Stimulated activated naive CD4-positive, alpha-beta T cell (primary cell): Measurements from ENCODE around the gene RAP1GDS1.
"Not testable (repeated sequence)": the region's sequence is repeated elsewhere in the genome, so short reads cannot be mapped to it uniquely, and the experiment has no call there.

Source experiments
- DNase-seq, 6 experiments: peaks; one replicate each; lab custom pipeline; 2025; lab: John Stamatoyannopoulos, UW

Gene RAP1GDS1

DNA sequence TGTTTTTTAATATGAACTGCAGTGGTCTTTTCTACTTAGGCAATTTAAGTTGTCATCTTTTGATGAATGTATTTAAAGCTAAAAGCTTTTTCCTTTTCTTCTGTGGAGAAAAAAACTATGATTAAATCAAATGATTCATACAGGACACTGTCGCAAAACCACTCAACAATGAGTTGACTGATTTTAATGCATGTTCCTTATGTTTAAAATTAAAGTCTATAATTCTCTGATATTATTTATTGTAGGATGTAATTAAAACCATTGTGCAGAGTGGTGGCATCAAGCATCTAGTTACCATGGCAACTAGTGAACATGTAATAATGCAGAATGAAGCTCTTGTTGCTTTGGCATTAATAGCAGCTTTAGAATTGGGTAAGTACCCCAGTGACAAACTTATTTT is 172.5 kb downstream of the RAP1GDS1 start:
- no peak for DNase-seq

DNA sequence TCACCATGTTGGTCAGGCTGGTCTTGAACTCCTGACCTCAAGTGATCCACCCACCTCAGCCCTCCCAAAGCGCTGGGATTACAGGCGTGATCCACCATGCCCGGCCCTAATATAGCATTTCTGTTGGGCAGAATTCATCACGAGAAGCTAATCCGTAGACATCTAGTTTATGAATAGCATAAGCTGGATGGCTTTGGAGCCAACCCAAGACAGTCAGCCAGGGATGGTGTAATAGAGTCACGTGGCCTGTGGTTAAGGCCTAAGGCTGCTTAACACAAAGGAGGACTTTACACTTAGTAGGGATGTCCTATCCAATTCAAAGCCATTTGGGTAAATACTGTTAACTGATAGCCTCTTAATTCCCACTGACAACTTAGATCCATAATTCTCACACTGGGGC is 173.6 kb downstream of the RAP1GDS1 start:
- no peak for DNase-seq

DNA sequence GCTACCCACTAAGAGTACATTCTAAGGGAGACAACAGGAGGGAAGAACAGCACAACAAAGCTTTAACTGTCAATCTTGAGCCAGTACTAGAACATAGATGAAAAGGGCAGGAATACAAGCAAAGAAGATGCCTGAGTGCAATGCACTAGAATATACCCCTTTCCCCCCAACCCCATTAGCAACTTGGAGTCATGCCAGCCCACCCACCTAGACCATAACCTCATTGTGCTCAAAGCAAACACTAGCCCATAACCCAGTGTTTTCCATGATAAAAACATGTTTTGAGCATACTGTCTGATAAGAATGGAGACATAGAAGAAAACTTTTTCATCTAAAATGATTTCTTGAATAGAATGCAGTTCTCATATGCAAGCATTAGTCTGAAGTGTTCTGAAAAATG is 183.2 kb downstream of the RAP1GDS1 start:
- DNase-seq: no peak

DNA sequence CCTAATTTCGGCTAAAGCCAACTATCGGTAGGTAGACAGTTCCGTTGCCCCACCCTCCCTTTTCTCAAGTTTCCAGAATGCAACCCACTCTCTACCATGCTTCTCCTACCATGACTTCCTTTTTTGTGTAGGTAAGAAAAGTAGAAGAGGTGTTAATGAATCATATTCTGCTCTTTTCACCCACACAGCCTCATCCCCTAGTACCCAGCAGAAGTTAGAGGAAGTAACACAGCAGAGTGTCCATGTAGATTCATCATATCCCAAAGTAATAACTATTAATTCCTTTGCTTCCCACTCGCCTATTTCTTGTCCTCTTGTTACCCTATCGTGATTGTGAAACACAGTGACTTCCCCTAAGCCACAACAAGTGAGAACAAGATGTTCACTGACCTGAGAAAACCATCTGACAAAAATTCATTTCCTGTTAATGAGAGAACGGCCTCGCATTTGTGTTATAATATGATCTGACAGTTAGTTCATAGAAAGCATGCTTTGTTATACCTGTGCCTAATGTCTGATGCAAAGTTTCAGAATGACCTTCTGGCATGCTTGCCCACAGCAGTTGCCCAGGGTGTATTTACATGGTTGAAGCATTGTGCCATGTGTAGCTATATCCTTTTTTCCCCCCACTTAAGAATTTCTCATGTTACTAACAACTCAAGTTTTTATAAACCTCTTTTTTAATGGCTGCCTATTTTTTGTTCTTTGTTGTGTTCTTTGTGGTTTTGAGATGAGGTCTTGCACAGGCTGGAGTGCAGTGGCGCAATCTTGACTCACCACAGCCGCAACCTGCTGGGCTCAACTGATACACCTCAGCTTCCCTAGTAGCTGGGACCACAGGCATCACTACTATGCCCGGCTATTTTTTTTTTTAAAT is 185.6 kb downstream of the RAP1GDS1 start:
- peak in 4 of 6 experiments; percentile 6 to 50 (median 24) for DNase-seq

DNA sequence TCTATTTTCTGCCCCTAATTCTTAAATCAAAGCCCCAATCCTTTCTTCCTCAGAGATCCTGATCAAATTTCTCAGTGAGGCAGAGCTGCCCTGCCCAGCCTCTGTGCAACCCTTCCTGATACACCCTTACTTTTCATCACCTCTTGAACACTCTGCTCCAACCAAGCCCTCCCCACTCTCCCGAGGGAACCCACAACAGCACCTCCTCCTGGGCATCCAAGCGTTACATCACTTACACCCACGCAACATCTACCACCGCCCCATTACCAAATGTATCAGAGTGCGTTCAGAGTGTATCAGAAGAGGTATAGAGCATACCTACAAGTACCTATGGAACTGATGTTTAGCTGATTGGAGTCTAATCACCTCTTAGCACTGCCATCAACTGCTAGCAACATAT is 186.5 kb downstream of the RAP1GDS1 start:
- no peak for DNase-seq

DNA sequence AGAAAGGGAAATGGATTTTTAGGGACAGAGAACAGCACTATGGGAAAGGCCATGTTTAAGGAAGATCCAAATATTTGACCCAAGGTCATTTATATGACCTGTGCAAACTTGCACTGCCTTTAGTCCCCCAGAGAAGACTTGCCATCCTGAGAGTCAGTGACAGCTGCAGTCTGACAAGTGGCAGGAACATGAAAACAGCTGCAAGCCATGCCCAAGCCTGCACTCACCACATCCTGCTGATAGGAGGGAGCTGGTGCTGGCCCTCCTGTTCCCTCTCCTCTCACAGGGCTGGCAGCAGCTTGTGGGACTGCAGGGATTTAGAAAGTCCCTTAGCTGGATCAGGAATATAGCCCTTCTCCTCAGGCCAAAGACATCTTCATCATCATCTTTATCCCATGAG is 187.7 kb downstream of the RAP1GDS1 start:
- peak in 1 of 6 experiments; percentile 9 for DNase-seq

DNA sequence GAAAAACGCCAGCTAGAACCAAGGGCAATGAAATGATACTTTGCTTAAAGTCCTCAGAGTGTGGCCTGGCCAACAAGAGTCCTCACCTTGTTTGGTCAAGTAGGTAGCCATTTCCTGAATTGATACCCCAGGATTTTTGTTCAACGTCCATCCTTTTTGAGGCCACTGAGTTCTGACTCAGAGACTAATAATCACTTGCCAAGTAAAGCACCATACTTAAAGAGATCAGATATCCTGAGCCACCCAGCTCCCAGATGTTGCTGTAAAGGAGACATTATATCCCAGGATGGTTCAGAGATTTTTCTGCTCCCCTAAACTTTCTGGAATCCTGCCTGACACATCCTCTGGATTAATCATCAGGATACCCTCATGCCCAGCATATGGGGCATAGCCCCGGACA is 190.9 kb downstream of the RAP1GDS1 start:
- no peak for DNase-seq

DNA sequence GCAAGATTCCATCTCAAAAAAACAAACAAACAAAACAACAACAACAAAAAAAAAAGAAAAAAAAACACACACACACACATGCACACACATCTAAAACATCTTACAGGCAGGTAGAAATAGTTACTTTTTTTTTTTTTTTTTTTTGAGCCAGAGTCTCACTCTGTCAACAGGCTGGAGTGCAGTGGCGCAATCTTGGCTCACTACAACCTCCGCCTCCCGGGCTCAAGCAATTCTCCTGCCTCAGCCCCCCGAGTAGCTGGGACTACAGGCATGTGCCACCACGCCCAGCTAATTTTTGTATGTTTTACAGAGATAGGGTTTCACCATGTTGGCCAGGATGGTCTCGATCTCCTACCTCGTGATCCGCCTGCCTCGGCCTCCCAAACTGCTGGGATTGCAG is 196.2 kb downstream of the RAP1GDS1 start:
- not testable (repeated sequence) for DNase-seq

DNA sequence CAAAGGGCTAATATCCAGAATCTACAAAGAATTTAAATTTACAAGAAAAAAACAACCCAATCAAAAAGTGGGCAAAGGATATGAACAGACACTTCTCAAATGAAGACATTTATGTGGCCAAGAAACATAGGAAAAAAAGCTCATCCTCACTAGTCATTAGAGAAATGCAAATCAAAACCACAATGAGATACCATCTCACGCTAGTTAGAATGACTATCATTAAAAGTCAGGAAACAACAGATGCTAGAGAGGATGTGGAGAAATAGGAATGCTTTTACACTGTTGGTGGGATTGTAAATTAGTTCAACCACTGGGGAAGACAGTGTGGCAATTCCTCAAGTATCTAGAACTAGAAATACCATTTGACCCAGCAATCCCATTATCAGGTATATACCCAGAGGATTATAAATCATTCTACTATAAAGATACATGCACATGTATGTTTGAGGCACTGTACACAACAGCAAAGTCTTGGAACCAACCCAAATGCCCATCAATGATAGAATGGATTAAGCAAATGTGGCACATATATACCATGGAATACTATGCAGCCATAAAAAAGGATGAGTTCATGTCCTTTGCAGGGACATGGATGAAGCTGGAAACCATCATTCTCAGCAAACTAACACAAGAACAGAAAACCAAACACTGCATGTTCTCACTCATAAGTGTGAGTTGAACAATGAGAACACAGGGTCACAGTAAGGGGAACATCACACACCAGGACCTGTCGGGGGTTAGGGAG is 200.1 kb downstream of the RAP1GDS1 start:
- not testable (repeated sequence) for DNase-seq

DNA sequence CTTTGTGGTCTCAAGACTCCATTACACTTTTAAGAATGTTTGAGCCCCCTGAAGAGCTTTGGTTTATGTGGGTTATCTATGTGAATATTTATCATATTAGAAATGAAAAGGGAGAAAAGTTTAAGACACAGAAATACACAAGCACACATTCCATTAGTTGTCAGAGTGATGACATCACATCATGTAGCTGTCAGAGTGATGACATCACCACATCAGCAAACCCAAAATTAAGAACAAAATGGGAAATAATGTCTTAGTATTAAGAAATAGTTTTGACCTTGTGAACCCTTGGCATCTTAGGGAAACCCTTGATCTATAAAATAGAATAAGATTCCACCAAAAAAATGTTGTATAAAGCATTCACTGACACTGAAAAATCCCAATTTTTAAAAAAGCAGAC is 201.3 kb downstream of the RAP1GDS1 start:
- no peak for DNase-seq

DNA sequence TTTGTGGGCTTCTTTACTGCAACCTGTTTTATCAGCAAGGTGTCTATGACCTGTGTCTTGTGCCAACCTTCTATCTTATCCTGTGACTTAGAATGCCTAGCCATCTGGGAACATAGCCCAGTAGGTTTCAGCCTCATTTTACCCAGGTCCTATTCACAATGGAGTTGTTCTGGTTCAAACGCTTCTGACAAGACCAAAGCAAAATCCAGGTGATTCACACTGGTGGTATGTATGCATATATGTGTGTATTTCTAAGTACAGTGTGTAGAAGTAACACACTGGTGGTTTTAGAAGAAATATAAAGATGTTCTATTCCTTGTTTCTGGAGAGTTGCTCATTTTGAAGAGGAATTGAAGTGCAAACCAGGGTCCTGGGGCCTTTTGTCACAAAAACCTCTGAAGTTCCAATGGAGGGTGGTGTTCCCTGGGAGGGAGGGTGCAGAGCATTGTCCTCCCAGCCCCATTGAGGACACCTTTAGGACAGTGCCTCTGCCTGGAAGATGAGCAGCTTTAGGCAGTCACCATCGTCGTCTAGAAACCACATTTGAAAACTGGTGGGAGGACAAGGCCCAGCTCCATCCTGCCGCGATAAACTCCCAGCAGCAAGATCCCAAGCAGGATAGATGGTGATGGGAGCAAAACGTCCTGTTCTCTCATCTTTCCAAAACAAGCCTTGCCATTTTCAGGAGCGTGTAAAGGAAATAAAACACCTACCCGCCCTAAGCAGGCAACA is 205.8 kb downstream of the RAP1GDS1 start:
- DNase-seq: peak in 1 of 6 experiments; percentile 12

DNA sequence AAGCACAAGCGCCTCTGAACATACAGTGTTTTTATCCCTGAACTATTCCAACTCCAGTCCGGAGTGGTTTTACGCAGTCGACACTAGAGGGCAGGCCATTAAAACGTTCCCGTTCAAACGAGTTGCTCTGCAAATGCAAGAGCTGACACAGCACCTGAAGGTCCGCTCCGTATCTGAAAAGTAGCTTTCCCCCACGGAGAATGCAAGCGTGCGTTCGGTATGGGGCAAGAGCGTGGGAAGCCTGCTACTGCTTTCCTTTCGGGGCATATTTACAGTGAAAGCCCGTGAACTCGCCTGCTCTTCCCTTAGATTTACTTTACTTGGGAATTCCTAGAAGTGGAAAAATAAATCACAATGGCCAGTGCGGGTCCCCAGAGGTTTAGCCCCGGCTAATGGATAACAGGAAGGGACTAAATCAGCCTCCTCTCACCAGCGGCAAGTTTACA is 206.5 kb downstream of the RAP1GDS1 start:
- peak; percentile 6 to 71 (median 49) for DNase-seq

DNA sequence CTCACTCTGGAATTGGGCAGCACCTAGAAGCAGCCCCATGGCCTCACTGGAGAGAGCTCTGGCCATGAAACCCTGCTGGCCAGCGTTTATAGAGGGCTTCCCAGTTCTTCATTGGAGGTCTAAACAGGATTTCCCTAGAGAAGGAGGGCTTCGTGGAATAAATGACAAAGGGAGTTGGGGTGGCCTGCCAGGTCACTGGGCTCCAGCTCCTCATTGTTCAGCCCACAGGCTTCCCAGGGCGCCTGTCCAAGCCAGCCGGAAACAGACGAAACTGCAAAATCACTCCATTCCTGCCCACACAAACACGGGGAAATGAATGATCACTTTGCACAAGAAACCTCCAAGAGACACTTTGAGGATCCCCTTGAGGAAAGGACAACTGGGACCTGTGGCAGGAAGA is 207.5 kb downstream of the RAP1GDS1 start:
- no peak for DNase-seq

DNA sequence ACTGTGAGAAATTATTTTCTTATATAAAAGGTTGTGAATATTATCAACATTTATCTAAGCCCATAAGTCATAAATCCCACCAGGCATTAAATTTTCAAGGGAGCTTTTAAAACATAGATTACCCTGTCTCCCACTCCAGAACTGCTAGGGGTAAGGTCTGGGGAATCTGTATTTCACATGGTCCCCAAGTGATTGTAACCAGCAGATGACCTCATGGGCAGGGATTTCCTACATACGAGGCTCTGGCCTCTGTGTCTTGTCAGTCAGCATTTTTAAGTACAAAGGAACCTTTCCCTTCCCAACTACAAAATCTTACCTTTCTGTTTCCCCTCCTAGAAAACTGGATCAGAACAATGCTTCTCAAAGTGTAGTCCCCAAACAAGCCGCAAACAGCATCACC is 208.6 kb downstream of the RAP1GDS1 start:
- no peak for DNase-seq

DNA sequence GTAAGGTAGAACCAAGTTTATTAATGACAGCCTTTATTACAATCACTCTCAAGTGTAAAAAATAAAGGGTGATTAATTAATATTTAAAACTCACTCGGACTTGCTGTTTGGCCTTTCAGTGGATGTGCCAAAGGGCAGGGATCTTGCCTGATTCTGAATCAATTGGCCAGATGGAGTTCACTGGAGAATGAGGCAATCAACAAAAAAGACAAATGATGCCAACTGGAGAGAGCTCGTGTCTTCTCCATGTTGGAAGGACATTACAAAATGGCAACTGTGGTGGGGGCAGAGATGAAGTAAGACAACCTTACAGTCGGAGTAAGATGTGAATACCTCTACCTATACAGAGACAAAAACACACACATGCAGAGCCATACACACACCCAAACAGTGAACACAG is 209.2 kb downstream of the RAP1GDS1 start:
- DNase-seq: no peak

DNA sequence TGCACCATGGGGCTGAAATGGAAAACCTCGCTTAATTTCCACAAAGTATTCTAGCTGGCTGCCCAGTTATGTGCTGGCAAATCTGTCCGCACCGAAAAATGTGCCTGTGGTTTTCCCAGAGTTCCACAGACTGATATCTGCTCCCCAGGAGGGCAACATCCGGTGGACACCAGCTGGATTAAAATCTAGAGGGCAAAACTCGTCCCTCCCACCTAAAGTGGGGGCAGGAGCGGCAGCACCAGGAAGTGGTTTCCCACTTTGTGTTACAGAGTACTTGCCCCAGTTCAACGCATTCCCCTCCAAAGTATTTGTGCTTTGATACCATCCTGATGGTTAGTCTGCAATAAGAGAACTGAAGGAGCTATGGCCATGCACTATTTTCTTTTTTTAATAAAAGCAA is 209.6 kb downstream of the RAP1GDS1 start:
- no peak for DNase-seq

DNA sequence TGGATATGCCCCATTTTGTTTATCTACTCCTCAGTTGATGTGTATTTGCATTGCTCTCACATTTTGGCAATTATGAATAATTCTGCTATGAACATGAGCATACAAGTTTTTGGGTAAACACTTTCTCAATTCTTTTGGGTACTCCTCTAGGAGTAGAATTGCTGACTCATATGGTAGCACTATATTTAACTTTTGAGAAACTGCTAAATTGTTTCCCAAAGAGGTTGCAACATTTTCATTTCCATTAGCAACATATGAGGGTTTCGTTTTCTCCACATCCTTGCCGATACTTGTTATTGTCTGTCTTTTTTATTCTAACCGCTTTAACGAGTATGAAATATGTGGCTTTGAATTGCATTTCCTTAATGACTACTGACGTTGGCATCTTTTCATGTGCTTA is 211.9 kb downstream of the RAP1GDS1 start:
- no peak for DNase-seq

DNA sequence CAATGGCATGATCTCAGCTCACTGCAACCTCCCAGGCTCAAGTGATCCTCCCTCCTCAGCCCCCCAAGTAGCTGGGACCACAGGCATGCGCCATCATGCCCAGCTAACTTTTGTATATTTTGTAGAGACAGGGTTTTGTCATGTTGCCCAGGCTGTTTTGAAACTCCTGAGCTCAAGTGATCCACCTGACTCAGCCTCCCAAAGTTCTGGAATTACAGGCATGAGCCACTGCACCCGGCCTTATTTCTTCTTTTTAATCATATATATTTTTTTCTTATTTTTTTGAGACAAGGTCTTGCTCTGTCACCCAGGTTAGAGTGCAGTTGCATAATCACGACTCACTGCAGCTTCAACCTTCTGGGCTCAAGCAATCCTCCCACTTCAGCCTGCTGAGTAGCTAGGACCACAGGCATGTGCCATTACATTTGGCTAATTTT is 213.2 kb downstream of the RAP1GDS1 start:
- no peak for DNase-seq

DNA sequence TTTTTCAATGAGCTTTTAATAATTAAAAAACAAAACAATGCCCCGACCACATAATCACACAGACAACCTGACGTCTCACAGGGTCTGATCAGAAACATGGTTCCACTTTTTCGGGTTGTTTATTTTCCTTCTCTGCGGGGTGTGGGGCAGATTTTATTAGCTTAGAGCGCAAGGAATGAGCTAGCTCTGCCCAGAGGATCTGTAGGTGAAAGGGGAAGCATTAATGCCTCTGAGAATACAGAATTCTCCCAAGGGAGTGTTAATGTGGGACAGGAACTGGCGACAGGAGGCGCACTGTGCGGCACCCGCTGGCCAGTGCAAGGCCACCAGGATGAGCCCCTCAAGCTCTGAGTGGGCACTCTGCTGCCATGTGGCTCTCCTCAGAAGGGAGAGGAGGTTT is 215.7 kb downstream of the RAP1GDS1 start:
- DNase-seq: no peak

DNA sequence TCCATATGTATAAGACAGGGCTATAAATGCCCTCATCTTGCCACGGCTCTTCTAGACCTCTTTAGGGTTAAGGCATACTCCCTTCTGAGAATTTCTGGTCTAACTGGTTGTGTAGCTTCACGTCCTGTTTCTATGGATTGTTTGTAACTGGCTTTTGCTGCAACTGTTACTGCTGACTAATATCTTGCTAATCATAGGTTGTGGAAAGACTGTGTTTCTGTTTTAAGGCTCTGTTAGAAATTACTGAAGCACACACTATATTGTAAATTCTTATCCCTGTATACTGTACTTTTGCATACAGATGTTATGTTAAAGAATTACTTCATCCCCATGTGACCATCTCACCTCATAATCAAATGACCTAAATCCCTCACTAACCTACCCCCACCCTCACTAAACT is 218.4 kb downstream of the RAP1GDS1 start:
- DNase-seq: not testable (repeated sequence)

DNA sequence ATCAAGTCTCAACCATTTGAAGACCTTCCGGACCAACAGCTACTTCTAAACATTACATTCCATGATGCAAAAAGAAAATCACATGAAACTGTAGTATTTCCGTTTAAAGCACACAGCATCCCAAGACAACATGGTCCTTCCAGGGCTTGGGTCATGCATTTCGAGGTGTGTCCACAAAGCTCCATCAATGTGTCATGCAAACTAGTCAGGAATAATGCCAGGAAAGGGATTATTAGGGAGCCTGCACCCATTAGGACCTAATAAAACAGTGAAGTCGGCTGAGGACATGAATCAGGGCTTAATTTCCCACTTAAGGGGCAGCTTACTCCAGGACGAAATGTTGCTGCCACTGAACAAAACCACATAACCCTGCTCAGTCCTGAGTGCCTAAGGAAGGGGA is 219.4 kb downstream of the RAP1GDS1 start:
- DNase-seq: no peak

DNA sequence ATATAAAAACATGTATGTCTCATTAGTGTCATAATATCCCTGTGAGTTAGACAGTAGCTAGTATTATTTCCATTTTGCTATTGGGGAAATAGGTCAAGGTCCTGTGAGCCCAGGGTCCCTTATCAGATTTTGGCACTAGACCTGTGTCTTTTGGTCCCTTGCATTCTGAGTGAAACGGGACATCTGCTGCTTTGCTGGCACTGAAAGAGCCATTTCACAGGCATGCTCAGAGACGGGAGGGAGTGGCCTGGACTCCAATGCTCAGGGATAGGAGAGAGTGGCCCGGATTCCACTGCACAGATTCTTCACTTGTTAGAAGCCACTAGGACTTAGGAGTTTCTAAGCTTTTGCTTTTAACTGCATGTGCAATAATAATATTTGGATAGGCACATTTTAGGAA is 220.0 kb downstream of the RAP1GDS1 start:
- no peak for DNase-seq

DNA sequence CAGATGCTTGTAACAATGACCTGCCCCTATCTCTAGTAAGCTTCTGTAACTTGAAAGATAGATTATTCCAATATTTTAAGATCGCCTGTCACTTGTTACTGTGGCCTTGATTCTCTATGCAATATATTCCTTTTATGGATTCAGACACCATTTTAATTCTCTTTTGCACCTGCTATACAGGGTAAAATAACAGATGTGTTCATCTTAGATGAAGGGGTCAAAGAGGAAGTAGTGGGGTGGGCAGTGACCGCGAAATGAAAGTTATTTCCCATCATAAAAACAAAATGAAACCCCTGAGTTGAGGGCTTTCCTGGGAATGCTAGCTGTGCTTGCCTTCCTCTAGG is 221.3 kb downstream of the RAP1GDS1 start:
- DNase-seq: no peak
